ENCODE measurements around the gene TLE1.

DNA sequence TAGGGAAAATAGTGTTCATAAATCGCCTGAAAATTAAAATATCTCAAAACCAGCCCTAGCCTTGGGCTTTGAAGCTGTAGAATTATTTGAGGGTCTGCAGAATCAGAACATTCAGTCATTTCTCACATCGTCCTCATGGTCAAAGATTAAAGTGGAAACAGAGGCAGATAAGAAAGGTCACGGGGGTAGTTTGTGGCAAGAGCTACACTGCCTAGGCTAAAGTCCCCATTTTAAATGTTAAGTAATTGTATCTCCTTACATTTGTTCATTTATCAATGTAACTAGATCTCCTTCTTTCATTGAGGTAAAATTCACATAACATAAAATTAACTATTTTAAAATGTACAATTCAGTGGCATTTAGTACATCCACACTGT is 139.2 kb downstream of the TLE1 start:
- no peak for TF ChIP-seq POLR2A (IDR thresholded peaks at IDR 0.05; ENCODE audit: low read length)
- no peak for TF ChIP-seq GATA1 (IDR thresholded peaks at IDR 0.05; ENCODE audit: low read depth, low read length)

All from erythroblast (primary cell).